ENCODE results near the gene MYO1A.
"Not testable (repeated sequence)": the region's sequence is repeated elsewhere in the genome, so short reads cannot be mapped to it uniquely, and the experiment has no call there.

The MYO1A gene

GRCh38 chr12:57046947-57047890, 2.7 kb downstream of the MYO1A start:
- DNase-seq = no peak

DNA sequence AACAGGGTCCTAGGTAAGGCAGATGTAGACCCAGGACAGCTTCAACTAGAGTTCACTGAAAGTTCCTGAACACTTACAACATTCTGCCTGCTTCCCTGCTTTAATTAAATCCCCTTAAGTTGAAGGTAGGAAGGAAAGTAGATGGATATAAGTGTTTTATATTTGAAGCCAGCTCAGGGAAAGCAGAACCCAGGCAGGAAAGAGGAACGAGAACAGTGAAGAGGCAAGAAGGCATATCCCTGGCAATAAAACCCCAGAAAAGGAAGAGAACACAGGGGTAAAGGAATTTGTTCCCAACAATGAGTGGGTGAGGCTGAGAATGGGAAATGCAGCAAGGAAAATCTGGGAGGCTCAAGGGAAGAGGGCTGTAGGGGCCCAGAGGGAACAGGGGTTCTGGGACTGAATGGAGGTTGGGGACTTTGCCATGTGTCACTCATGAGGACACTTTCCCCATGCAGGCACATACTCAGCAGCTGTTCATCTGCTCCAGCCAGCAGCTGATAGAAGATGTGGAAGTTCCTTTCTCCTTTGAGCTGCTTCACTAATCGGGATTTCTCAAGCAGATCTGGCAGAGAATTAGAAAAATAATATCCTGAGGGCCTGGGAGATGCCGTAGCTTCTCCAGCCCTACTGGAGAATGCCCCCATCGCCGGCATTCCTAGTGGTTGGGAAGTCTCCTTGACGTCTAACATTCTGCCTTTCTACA, 3.7 kb downstream of the MYO1A start:
- DNase-seq = no peak

GRCh38 chr12:57044889-57045288, 5.0 kb downstream of the MYO1A start:
- DNase-seq = no peak

DNA sequence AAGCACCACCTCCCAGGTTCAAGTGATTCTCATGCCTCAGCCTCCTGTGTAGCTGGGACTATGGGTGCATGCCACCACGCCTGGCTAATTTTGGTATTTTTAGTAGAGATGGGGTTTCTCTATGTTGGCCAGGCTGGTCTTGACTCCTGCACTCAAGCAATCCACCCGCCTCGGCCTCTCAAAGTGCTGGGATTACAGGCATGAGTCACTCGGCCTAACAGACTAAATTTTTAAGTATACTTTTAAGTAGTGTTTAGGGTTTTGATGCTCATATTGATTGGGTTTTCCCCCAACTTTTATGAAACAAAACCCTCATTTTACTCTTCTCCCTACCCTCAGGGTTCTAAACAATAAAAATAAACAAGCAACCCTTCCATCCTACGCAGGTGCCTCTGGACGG, 5.5 kb downstream of the MYO1A start:
- no peak for DNase-seq

GRCh38 chr12:57042695-57043094, 7.2 kb downstream of the MYO1A start:
- DNase-seq = no peak

DNA sequence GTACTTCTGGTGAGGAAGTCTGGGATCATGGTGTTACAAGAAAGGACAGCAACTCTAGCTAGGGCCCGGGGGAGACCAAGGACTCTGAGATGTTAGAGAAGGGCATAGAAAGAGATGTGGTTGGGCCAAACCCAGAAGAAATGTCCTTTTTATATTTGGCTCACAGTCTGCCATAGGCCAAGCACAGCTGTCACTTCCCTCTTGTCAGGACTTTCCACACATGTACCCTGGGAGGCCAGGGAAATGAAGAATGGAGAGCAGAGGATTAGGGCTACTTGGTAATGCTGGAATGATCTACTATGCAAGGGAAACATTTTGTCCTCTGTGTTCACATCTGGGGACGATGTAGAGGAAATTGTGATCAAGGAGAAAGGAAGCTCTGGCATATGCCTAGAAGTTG, 9.2 kb downstream of the MYO1A start:
- no peak for DNase-seq

DNA sequence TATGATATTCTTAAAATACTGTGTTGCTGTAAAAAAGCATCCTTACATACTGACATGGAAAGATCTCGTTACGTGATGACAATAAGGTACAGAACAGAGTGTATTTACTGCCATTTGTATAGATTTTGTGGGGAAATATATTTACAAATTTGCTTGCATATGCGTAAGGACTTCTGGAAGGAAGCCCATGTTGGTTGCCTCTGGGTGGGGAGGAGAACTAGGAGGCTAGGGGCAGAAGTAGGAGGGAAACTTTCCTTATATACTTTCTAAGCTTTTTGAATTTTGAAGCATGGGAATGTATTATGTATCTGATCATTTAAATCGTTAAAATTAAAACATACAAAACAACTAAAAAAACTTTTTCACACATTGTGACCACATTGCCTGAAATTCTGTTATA, 9.7 kb downstream of the MYO1A start:
- no peak for DNase-seq

DNA sequence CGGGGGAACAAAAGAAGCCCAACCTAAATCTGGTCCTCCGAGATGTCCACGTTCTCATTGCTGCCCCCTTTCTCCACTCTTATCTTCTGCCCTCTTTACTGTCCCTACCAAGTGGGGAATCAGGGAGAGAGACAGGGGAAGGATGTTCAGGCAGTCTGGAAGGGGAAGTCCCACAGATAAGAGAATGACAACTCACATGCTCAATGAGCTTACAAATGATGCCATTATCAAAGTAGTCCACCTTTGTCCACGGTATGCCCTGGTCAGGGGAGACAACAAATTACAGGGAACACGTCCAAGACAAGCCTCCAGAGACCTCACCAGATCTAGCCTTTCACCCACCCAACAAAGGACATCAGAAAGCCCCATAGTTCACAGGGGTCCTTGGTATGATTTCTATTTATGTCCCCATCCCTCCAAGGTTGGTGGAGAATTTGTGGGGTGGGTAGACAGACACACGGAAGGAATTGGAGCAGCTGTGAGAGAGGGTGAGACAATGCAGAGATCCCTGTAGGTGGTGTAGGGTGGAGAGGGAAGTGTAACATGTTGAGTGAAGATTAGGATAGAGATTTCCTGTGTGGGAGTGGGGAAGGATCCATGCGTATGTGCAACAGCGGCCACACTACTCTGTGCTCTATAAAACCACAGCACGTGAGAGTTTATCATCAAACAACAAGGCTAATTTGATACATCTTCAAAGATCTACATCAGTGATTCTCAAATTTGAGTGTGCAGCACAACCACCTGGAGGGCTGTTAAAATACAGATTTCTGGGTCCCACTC, 10.7 kb downstream of the MYO1A start:
- no peak for DNase-seq

GRCh38 chr12:57037264-57037663, 12.7 kb downstream of the MYO1A start:
- no peak for DNase-seq

DNA sequence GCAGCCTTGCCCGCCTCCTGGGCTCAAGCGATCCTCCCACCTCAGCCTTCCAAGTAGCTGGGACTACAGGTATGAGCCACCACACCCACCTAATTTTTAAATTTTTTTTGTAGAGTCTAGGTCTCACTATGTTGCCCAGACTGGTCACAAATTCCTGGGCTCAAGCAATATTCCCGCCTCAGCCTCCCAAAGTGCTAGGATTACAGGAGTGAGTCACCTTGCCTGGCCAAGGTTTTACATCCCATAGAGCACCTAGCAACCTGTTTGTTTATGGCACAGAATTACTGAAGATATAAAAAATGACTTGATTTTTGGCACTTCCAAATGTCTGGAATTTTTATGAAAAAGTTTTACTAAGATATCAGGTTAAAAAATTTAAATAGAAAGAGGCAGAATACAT, 16.5 kb downstream of the MYO1A start:
- DNase-seq = no peak

DNA sequence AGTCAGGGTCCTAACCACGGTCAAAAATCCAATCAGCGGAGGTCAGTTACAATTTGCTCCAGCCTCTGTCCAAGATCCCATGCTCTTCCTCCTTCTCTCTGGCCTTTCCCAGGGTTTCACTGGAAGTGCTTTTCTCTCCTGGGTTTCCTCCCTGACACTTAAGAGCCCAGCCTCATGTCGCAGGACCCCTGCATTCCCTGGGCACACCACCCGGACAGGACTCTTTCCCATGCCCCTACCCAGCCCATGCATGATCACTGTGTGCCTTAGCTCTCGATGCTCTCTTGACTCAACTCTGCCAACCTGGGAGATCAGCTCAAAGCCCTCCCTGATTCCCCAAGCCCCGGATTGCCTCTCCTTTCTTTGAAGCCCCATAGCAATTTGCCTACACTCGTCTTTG, 18.1 kb downstream of the MYO1A start:
- DNase-seq = no peak

DNA sequence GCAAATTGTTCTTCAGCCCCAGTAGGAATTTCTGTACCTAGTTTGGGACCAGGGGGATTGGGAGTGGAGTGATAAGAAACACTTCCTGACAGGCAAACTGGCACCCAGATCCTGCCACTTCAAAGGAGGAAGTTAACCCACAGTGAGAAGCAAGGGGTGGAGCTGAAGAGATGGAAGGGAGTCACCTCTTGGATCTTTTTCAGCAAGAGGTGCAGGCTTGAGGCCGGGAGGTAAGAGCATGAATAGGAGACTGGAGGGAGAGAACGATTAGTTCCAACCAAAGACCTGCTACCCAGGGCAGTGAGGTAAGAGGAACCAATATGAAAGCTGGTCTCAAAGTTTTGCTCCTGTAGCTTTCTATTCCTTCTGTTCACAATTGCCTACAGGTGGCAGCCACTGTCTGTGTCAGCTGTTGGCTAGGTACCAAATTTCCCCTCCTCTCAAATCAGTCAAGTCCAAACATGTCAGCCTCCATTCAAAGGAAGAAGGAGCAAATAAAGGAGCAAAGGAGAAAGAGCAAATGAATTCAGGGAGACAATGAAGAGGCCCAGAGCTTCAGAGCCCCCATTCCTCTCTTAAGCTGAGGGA, 18.7 kb downstream of the MYO1A start:
- DNase-seq = no peak

- no peak for DNase-seq
Measured at GRCh38 chr12:57029457-57029856, 20.5 kb downstream of the MYO1A start.

DNA sequence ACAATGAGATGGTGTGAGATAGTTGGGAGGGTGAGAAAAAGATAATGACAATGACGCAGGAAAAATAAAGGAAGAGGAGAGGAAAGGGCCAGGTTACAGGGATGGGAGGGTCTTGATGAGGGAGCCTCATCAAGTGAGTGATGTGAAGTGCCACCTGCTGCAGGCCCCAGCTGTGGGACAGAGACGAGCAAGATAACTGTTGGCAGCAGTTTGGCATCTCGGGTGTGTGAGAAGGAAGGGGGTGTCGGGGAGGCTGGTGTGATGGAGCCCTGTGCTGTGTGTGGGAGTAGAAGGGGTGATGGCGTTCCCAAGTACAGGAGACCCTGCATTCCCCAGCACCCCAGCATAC, 22.1 kb downstream of the MYO1A start:
- no peak for DNase-seq

GRCh38 chr12:57027011-57027804, 22.7 kb downstream of the MYO1A start:
- DNase-seq = no peak

DNA sequence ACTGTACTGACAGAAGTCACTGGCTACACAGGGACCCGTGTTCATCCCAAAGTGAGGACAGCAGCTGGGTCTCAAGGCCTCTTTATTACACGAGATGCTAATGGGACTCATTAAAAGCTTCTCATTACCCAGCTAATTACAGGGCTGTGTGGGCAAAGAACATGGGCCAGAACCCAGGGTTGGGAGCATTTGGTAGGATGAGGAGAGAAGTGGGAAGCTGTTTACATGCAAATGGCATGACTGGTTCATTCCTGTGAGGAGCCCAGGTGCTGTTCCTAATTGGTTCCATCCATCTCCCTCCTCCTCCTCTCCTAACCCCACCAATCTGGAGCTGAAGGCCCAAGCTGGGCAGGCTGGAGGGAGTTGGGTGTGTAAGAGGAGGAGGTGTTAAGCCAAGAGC, 24.7 kb downstream of the MYO1A start:
- DNase-seq = no peak

DNA sequence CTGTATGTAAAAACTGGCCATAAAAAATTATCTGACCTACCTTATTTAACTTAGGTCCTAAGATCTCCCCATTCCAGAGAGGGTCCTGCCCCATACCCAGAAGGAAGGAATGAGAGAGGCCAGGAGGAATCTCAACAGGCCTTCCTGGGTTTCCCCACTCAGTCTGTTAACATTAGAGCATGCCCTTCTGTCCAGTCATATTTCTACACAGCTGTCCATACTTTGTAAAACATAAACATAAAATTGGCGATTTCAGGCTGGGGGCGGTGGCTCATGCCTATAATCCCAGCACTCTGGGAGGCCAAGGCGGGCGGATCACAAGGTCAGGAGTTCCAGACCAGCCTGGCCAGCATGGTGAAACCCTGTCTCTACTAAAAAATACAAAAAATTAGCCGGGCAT, 27.6 kb downstream of the MYO1A start:
- DNase-seq = not testable (repeated sequence)

GRCh38 chr12:57019983-57020719, 29.8 kb downstream of the MYO1A start:
- DNase-seq = no peak

DNA sequence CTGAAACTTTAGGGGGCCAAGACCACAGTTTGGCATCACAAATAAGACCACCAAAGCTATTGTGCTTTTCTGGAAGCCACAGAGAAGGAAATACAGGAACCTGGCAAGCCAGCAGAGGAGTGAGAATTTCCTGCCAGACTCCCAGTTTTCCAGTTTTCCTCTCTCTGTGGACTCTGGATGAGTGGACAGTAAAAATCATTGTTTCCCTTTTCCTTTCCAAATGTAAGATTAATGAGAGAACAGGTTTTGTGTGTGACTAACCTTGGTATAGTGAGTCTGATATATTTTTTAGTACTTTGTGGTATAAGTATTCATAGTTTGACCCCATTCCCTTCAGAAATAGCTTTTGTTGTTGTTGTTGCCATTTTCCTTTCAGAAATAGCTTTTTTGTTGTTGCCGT, 31.0 kb downstream of the MYO1A start:
- no peak for DNase-seq

GRCh38 chr12:57018353-57018752, 31.6 kb downstream of the MYO1A start:
- DNase-seq = not testable (repeated sequence)

GRCh38 chr12:57016348-57016747, 33.6 kb downstream of the MYO1A start, which contains the start of gene TAC3:
Gene TAC3, minus strand, starts transcription at chr12:57016529. Its CDS starts 732 bp downstream, at chr12:57015797.
- DNase-seq = no peak
